GM12878 (cell line): Measurements from ENCODE around the gene LTB. TPM values are rescaled to one million over a fixed set of nuclear protein-coding genes. Genes with fewer than 3 reads are reported as not detected.

Experiments
- ASH2L ChIP-seq: fragments of 300-600, 200-600 bp; sonication (generic); IDR thresholded peaks from 2 replicates; pipeline ENCODE4 v1.6.1; 2017; ENCODE audit warnings: low read depth, mild to moderate bottlenecking, borderline replicate concordance
- EP300 ChIP-seq, 2 experiments: fragments of 150-350 bp in 1 of 2; IDR thresholded peaks; 2 replicates each; pipeline ENCODE4 v1.6.1; 2011 to 2012; ENCODE audit warnings: low read depth in 2 of 2, low read length in 2 of 2, borderline replicate concordance in 1 of 2, improper control_type of control experiment in 1 of 2, inconsistent platforms in 1 of 2; ENCODE audit not compliant: control insufficient read depth in 1 of 2
- FOXK2 ChIP-seq: fragments of 450-650 bp; IDR thresholded peaks from 2 replicates; pipeline ENCODE4 v1.6.1; 2017; ENCODE audit warnings: mild to moderate bottlenecking, moderate library complexity
- GATAD2B ChIP-seq: fragments of 450-650 bp; conservative IDR thresholded peaks from 2 replicates; pipeline ENCODE4 v1.6.1; 2017; ENCODE audit warnings: low read depth, mild to moderate bottlenecking, moderate library complexity
- KAT2A ChIP-seq: conservative IDR thresholded peaks from 2 replicates; pipeline ENCODE4 v1.6.1; 2011; ENCODE audit warnings: low read depth, low read length; ENCODE audit not compliant: control insufficient read depth
- MYB ChIP-seq: fragments of 150-350 bp; IDR thresholded peaks from 2 replicates; pipeline ENCODE4 v1.6.1; 2014; ENCODE audit warnings: mild to moderate bottlenecking, low read depth, low read length, borderline replicate concordance
- RAD51 ChIP-seq: fragments of 450-650 bp; IDR thresholded peaks from 2 replicates; pipeline ENCODE4 v1.6.1; 2016; ENCODE audit warnings: moderate library complexity, mild to moderate bottlenecking, inconsistent platforms
- SP1 ChIP-seq: IDR thresholded peaks from one replicate; pipeline ENCODE4 v1.6.1; 2011; ENCODE audit warnings: low read depth, low read length
- TCF12 ChIP-seq: IDR thresholded peaks from 2 replicates; pipeline ENCODE4 v1.6.1; 2011; ENCODE audit warnings: low read depth, mild to moderate bottlenecking, low read length
- polyA plus RNA-seq, 11 experiments: library from polyadenylated mRNA; depleted of rRNA in 4 of 11; unstranded in 6 of 11; stranded (reverse) in 5 of 11; fragments of >200 nt; fragmentation: Nextera tagmentation in 4 of 11; fragmentation: Illumina TruSeq in 1 of 11; extraction: Ambion mirVana in 4 of 11; extraction: Trizol in 1 of 11; gene quantifications; 1 replicate in 1 of 11; 2 replicates in 10 of 11; pipeline versions ENCODE4 v1.2.1 to v1.2.3, GENCODE V29; 2011 to 2016; ENCODE audit warnings: inconsistent platforms in 2 of 11, missing spikeins in 2 of 11, low read depth in 1 of 11
- total RNA-seq, 4 experiments: library from RNA; depleted of rRNA in 3 of 4; stranded (reverse); fragments of >200 nt in 3 of 4; fragmentation: Illumina TruSeq in 1 of 4; extraction: Trizol in 1 of 4; gene quantifications; 2 replicates each; pipeline versions ENCODE4 v1.2.1 to v1.2.3, GENCODE V29; 2013 to 2021
- TF ChIP-seq, protein P1 (sequence below): fragments of 450-650 bp; IDR thresholded peaks from 2 replicates; pipeline ENCODE4 v1.6.1; 2017; ENCODE audit warnings: borderline replicate concordance
- TF ChIP-seq, protein P2 (sequence below): IDR thresholded peaks from 2 replicates; pipeline ENCODE4 v1.6.1; 2011; ENCODE audit warnings: low read depth, mild to moderate bottlenecking, low read length, moderate library complexity, borderline replicate concordance; ENCODE audit errors: extremely low read depth
- TF ChIP-seq, protein P3 (sequence below): fragments of 450-650 bp; conservative IDR thresholded peaks from 2 replicates; pipeline ENCODE4 v1.6.1; 2017; ENCODE audit warnings: mild to moderate bottlenecking, moderate library complexity
- TF ChIP-seq, protein P4 (sequence below): fragments of 450-650 bp; formaldehyde crosslinking; IDR thresholded peaks from 2 replicates; pipeline ENCODE4 v1.4.0; 2022; ENCODE audit warnings: mild to moderate bottlenecking, moderate library complexity
- TF ChIP-seq, protein P5 (sequence below): IDR thresholded peaks from 2 replicates; pipeline ENCODE4 v1.6.1; 2012; ENCODE audit warnings: low read length, inconsistent platforms
- TF ChIP-seq, protein P6 (sequence below): fragments of 450-650 bp; IDR thresholded peaks from 2 replicates; pipeline ENCODE4 v1.6.1; 2017; ENCODE audit warnings: mild to moderate bottlenecking, low read depth, inconsistent platforms; ENCODE audit not compliant: poor library complexity, severe bottlenecking
- TF ChIP-seq, protein P7 (sequence below): fragments of 450-650 bp; IDR thresholded peaks from 2 replicates; pipeline ENCODE4 v1.6.1; 2016; ENCODE audit warnings: mild to moderate bottlenecking

Gene LTB
- total and polyA plus RNA-seq, 10 of the 15 experiments (the other 5 are each of a cell fraction or from before 2014, with no cell fraction given) = 0.71 to 74.3 (median 20.0) TPM

DNA sequence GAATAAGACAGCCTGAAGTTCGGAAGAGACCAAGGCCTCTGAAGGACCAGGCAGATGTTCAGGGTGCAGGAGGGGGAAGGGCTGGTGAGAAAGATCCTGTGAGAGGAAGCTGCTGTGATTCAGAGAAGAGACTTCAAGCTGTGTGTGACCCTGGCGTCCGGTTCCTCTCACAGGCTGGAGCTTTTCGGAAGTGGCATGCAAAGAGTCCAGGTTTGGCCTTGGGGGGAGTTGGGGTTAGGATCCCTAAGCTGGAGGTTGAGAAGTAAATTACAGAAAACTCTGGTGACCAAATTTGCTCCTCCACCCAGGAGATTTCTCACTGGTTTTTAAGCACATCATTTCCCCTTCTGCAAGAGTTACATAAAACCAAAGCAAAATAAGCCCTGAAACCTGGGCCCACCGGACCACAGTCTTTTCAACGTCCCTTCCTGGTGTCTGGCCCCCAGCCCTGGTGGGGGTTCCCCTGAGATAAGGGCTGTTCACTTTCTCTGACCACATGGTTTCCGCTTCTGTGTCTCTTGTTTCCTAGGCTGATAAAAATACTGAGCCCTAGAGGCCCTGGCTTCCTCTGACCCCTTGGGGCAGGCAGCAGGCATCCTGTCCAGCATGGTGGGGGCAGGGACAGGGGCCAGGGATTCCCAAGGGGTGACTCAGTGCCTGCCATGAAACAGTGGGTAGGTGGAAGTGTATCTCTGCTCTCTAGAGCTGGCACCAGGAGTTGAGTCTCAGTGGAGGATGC, 22.1 kb downstream of the LTB start (continued):
- TF ChIP-seq, protein P1, sequence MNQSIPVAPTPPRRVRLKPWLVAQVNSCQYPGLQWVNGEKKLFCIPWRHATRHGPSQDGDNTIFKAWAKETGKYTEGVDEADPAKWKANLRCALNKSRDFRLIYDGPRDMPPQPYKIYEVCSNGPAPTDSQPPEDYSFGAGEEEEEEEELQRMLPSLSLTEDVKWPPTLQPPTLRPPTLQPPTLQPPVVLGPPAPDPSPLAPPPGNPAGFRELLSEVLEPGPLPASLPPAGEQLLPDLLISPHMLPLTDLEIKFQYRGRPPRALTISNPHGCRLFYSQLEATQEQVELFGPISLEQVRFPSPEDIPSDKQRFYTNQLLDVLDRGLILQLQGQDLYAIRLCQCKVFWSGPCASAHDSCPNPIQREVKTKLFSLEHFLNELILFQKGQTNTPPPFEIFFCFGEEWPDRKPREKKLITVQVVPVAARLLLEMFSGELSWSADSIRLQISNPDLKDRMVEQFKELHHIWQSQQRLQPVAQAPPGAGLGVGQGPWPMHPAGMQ = no peak
- peak; percentile 60 for TF ChIP-seq SP1
- no peak for TF ChIP-seq FOXK2
- no peak for TF ChIP-seq RAD51
- TF ChIP-seq, protein P2, sequence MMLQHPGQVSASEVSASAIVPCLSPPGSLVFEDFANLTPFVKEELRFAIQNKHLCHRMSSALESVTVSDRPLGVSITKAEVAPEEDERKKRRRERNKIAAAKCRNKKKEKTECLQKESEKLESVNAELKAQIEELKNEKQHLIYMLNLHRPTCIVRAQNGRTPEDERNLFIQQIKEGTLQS = no peak
- TF ChIP-seq KAT2A = no peak
- TF ChIP-seq MYB = no peak; the same call in 1 of the 2 replicates
- no peak for TF ChIP-seq ASH2L
- TF ChIP-seq, protein P3, sequence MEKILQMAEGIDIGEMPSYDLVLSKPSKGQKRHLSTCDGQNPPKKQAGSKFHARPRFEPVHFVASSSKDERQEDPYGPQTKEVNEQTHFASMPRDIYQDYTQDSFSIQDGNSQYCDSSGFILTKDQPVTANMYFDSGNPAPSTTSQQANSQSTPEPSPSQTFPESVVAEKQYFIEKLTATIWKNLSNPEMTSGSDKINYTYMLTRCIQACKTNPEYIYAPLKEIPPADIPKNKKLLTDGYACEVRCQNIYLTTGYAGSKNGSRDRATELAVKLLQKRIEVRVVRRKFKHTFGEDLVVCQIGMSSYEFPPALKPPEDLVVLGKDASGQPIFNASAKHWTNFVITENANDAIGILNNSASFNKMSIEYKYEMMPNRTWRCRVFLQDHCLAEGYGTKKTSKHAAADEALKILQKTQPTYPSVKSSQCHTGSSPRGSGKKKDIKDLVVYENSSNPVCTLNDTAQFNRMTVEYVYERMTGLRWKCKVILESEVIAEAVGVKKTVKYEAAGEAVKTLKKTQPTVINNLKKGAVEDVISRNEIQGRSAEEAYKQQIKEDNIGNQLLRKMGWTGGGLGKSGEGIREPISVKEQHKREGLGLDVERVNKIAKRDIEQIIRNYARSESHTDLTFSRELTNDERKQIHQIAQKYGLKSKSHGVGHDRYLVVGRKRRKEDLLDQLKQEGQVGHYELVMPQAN = no peak
- TF ChIP-seq, protein P4, sequence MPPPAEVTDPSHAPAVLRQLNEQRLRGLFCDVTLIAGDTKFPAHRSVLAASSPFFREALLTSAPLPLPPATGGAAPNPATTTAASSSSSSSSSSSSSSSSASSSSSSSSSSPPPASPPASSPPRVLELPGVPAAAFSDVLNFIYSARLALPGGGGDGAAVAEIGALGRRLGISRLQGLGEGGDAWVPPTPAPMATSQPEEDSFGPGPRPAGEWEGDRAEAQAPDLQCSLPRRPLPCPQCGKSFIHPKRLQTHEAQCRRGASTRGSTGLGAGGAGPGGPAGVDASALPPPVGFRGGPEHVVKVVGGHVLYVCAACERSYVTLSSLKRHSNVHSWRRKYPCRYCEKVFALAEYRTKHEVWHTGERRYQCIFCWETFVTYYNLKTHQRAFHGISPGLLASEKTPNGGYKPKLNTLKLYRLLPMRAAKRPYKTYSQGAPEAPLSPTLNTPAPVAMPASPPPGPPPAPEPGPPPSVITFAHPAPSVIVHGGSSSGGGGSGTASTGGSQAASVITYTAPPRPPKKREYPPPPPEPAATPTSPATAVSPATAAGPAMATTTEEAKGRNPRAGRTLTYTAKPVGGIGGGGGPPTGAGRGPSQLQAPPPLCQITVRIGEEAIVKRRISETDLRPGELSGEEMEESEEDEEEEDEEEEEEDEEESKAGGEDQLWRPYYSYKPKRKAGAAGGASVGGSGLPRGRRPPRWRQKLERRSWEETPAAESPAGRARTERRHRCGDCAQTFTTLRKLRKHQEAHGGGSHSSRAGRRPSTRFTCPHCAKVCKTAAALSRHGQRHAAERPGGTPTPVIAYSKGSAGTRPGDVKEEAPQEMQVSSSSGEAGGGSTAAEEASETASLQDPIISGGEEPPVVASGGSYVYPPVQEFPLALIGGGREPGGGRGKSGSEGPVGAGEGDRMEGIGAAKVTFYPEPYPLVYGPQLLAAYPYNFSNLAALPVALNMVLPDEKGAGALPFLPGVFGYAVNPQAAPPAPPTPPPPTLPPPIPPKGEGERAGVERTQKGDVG (CRISPR knock-in tag) = no peak
- peak; percentile 91 for TF ChIP-seq TCF12
- TF ChIP-seq, protein P5, sequence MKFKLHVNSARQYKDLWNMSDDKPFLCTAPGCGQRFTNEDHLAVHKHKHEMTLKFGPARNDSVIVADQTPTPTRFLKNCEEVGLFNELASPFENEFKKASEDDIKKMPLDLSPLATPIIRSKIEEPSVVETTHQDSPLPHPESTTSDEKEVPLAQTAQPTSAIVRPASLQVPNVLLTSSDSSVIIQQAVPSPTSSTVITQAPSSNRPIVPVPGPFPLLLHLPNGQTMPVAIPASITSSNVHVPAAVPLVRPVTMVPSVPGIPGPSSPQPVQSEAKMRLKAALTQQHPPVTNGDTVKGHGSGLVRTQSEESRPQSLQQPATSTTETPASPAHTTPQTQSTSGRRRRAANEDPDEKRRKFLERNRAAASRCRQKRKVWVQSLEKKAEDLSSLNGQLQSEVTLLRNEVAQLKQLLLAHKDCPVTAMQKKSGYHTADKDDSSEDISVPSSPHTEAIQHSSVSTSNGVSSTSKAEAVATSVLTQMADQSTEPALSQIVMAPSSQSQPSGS = peak; percentile 88
- TF ChIP-seq EP300 (IDR thresholded peaks at IDR 0.05; ENCODE audit: borderline replicate concordance in 1 of 2, control insufficient read depth in 1 of 2, low read depth in 2 of 2, low read length in 2 of 2) = 0 out of 4 replicates have a peak, but pooled peaks of 1 of the 2 experiments have one; percentile 42
- TF ChIP-seq, protein P6, sequence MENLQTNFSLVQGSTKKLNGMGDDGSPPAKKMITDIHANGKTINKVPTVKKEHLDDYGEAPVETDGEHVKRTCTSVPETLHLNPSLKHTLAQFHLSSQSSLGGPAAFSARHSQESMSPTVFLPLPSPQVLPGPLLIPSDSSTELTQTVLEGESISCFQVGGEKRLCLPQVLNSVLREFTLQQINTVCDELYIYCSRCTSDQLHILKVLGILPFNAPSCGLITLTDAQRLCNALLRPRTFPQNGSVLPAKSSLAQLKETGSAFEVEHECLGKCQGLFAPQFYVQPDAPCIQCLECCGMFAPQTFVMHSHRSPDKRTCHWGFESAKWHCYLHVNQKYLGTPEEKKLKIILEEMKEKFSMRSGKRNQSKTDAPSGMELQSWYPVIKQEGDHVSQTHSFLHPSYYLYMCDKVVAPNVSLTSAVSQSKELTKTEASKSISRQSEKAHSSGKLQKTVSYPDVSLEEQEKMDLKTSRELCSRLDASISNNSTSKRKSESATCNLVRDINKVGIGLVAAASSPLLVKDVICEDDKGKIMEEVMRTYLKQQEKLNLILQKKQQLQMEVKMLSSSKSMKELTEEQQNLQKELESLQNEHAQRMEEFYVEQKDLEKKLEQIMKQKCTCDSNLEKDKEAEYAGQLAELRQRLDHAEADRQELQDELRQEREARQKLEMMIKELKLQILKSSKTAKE = peak; percentile 98
- TF ChIP-seq, protein P7, sequence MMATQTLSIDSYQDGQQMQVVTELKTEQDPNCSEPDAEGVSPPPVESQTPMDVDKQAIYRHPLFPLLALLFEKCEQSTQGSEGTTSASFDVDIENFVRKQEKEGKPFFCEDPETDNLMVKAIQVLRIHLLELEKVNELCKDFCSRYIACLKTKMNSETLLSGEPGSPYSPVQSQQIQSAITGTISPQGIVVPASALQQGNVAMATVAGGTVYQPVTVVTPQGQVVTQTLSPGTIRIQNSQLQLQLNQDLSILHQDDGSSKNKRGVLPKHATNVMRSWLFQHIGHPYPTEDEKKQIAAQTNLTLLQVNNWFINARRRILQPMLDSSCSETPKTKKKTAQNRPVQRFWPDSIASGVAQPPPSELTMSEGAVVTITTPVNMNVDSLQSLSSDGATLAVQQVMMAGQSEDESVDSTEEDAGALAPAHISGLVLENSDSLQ = no peak
- TF ChIP-seq GATAD2B = peak; percentile 58; the same call in 1 of the 2 replicates
